ENCODE measurements around the gene ITGB5.

GRCh38 chr3:124722589-124722988 is 164.6 kb downstream of the ITGB5 start:
- TF ChIP-seq CTCF (IDR thresholded peaks at IDR 0.05), result no peak
- no peak for TF ChIP-seq POLR2A (IDR thresholded peaks at IDR 0.05)
- TF ChIP-seq POLR2AphosphoS5 (IDR thresholded peaks at IDR 0.05), result no peak

Data from suprapubic skin (tissue), 4 donors.